H9 (cell line): ENCODE measurements around the gene COL4A4. TPM values are rescaled to one million over a fixed set of nuclear protein-coding genes. Genes with fewer than 3 reads are reported as not detected.

Experiments used
- DNase-seq: peaks from one replicate; pipeline ENCODE4 v3.0.0-alpha.2; 2017
- H2AFZ ChIP-seq: one replicate; pipeline ENCODE4 v1.6.1; 2013; ENCODE audit warnings: mild to moderate bottlenecking, low read length, control low read depth, moderate library complexity
- H2AK5ac ChIP-seq: 2 replicates; pipeline ENCODE4 v1.6.1; 2013; ENCODE audit warnings: low read length, control low read depth, mixed read lengths; ENCODE audit not compliant: insufficient read length
- H2BK120ac ChIP-seq: one replicate; pipeline ENCODE4 v1.6.1; 2013; ENCODE audit warnings: low read depth, mild to moderate bottlenecking, low read length, control low read depth, inconsistent platforms; ENCODE audit not compliant: poor library complexity, severe bottlenecking
- H2BK12ac ChIP-seq: 2 replicates; pipeline ENCODE4 v1.6.1; 2013; ENCODE audit warnings: low read length, control low read depth, mixed read lengths, low read depth; ENCODE audit not compliant: insufficient read length
- H2BK15ac ChIP-seq: 2 replicates; pipeline ENCODE4 v1.6.1; 2013; ENCODE audit warnings: low read depth, low read length, control low read depth
- H2BK20ac ChIP-seq: one replicate; pipeline ENCODE4 v1.6.1; 2013; ENCODE audit warnings: low read depth, mild to moderate bottlenecking, low read length, control low read depth, inconsistent platforms; ENCODE audit not compliant: poor library complexity, severe bottlenecking
- H2BK5ac ChIP-seq: 2 replicates; pipeline ENCODE4 v1.6.1; 2013; ENCODE audit warnings: low read length, control low read depth, mixed read lengths; ENCODE audit not compliant: insufficient read length
- H3K14ac ChIP-seq: 2 replicates; pipeline ENCODE4 v1.6.1; 2013; ENCODE audit warnings: low read length, control low read depth; ENCODE audit not compliant: insufficient read depth
- H3K18ac ChIP-seq: 2 replicates; pipeline ENCODE4 v1.6.1; 2013; ENCODE audit warnings: low read depth, mild to moderate bottlenecking, mixed read lengths, low read length, control low read depth; ENCODE audit not compliant: insufficient read length
- H3K23ac ChIP-seq: 2 replicates; pipeline ENCODE4 v1.6.1; 2013; ENCODE audit warnings: low read length, control low read depth, mixed read lengths, low read depth; ENCODE audit not compliant: insufficient read length
- H3K23me2 ChIP-seq: 2 replicates; pipeline ENCODE4 v1.6.1; 2013; ENCODE audit warnings: low read depth, mild to moderate bottlenecking, mixed read lengths, low read length, control low read depth; ENCODE audit not compliant: insufficient read length, poor library complexity, severe bottlenecking
- H3K27ac ChIP-seq: 2 replicates; pipeline ENCODE4 v1.5.1; 2013; ENCODE audit warnings: low read length, control low read depth, mixed read lengths, low read depth; ENCODE audit not compliant: insufficient read length
- H3K27me3 ChIP-seq: 2 replicates; pipeline ENCODE4 v1.6.1; 2013; ENCODE audit warnings: low read length, control low read depth, inconsistent platforms; ENCODE audit not compliant: insufficient read depth
- H3K4ac ChIP-seq: 2 replicates; pipeline ENCODE4 v1.6.1; 2013; ENCODE audit warnings: low read depth, mild to moderate bottlenecking, control low read depth, inconsistent platforms, low read length, moderate library complexity
- H3K4me1 ChIP-seq: 2 replicates; pipeline ENCODE4 v1.6.1; 2013; ENCODE audit warnings: low read length, control low read depth, inconsistent platforms; ENCODE audit not compliant: insufficient read depth
- H3K4me2 ChIP-seq: 2 replicates; pipeline ENCODE4 v1.6.1; 2013; ENCODE audit warnings: low read length, control low read depth, mixed read lengths; ENCODE audit not compliant: insufficient read length, insufficient read depth
- H3K56ac ChIP-seq: 2 replicates; pipeline ENCODE4 v1.6.1; 2013; ENCODE audit warnings: low read depth, mild to moderate bottlenecking, mixed read lengths, low read length, control low read depth; ENCODE audit not compliant: insufficient read length
- H3K79me1 ChIP-seq: 2 replicates; pipeline ENCODE4 v1.6.1; 2013; ENCODE audit warnings: low read depth, mild to moderate bottlenecking, moderate library complexity, low read length, control low read depth, inconsistent platforms; ENCODE audit not compliant: insufficient read depth, poor library complexity, severe bottlenecking
- H3K79me2 ChIP-seq: 2 replicates; pipeline ENCODE4 v1.6.1; 2013; ENCODE audit warnings: low read length, control low read depth, inconsistent platforms; ENCODE audit not compliant: insufficient read depth
- H3K9ac ChIP-seq: 2 replicates; pipeline ENCODE4 v1.6.1; 2013; ENCODE audit warnings: low read length, control low read depth, mixed read lengths; ENCODE audit not compliant: insufficient read length; ENCODE audit errors: extremely low read depth
- H3K9me3 ChIP-seq: one replicate; pipeline ENCODE4 v1.6.1; 2013; ENCODE audit warnings: low read depth, low read length, inconsistent platforms; ENCODE audit not compliant: control insufficient read depth
- H3T11ph ChIP-seq: one replicate; pipeline ENCODE4 v1.6.1; 2013; ENCODE audit warnings: mild to moderate bottlenecking, low read length, control low read depth, inconsistent platforms
- H4K20me1 ChIP-seq: one replicate; pipeline ENCODE4 v1.6.1; 2013; ENCODE audit not compliant: control insufficient read depth, insufficient read length, insufficient read depth
- H4K5ac ChIP-seq: 2 replicates; pipeline ENCODE4 v1.6.1; 2013; ENCODE audit warnings: low read depth, mild to moderate bottlenecking, mixed read lengths, low read length, control low read depth; ENCODE audit not compliant: insufficient read length
- H4K8ac ChIP-seq: replicated peaks from 2 replicates; pipeline ENCODE4 v1.6.1; 2013; ENCODE audit warnings: low read length, control low read depth, mixed read lengths, low read depth; ENCODE audit not compliant: insufficient read length
- H4K91ac ChIP-seq: 2 replicates; pipeline ENCODE4 v1.6.1; 2013; ENCODE audit warnings: low read depth, mild to moderate bottlenecking, moderate library complexity, mixed read lengths, low read length, control low read depth; ENCODE audit not compliant: insufficient read length
- H3K27ac Mint-ChIP-seq, 3 experiments: 2 replicates in 2 of 3; 3 replicates in 1 of 3; pipeline ENCODE4 v1.8.0; 2020 to 2021; ENCODE audit warnings: mixed read lengths in 3 of 3, mild to moderate bottlenecking in 1 of 3, moderate library complexity in 1 of 3
- H3K27me3 Mint-ChIP-seq: 2 replicates; pipeline ENCODE4 v1.8.0; 2021; ENCODE audit warnings: low read depth, mild to moderate bottlenecking, moderate library complexity, mixed read lengths
- H3K36me3 Mint-ChIP-seq, 3 experiments: 2 replicates in 2 of 3; 3 replicates in 1 of 3; pipeline ENCODE4 v1.8.0; 2020 to 2021; ENCODE audit warnings: low read depth in 3 of 3, mixed read lengths in 3 of 3; ENCODE audit not compliant: insufficient read depth in 1 of 3
- H3K4me1 Mint-ChIP-seq, 2 experiments: 2 replicates each; pipeline ENCODE4 v1.8.0; 2020; ENCODE audit warnings: mixed read lengths in 2 of 2
- H3K4me3 Mint-ChIP-seq, 2 experiments: 2 replicates in 1 of 2; 3 replicates in 1 of 2; pipeline ENCODE4 v1.8.0; 2020 to 2021; ENCODE audit warnings: mild to moderate bottlenecking in 2 of 2, mixed read lengths in 2 of 2, moderate library complexity in 1 of 2
- H3K9me3 Mint-ChIP-seq, 2 experiments: 2 replicates in 1 of 2; 3 replicates in 1 of 2; pipeline ENCODE4 v1.8.0; 2020; ENCODE audit warnings: mild to moderate bottlenecking in 2 of 2, mixed read lengths in 2 of 2, moderate library complexity in 1 of 2
- WGBS: extraction: QIAGEN DNeasy Blood & Tissue Kit; methylation state at CpG from one replicate; pipeline ENCODE4 v1.1.7; 2013; ENCODE audit warnings: missing lambda C conversion rate, low lambda C conversion rate, mixed read lengths; ENCODE audit not compliant: insufficient read length; ENCODE audit errors: extremely low coverage; 5-methylcytosine and 5-hydroxymethylcytosine counted together
- total RNA-seq: library from RNA; stranded (reverse); gene quantifications from 2 replicates; pipeline ENCODE4 v1.2.1, GENCODE V29; 2021
- TF ChIP-seq, protein P1 (sequence below): fragments of 200-600 bp; sonication (generic); conservative IDR thresholded peaks from 3 replicates; pipeline ENCODE4 v1.8.0; 2021; ENCODE audit warnings: antibody characterized with exemption, mild to moderate bottlenecking

Gene COL4A4
- total RNA-seq, 1 experiment from 2014 or later: 0.92 TPM

DNA sequence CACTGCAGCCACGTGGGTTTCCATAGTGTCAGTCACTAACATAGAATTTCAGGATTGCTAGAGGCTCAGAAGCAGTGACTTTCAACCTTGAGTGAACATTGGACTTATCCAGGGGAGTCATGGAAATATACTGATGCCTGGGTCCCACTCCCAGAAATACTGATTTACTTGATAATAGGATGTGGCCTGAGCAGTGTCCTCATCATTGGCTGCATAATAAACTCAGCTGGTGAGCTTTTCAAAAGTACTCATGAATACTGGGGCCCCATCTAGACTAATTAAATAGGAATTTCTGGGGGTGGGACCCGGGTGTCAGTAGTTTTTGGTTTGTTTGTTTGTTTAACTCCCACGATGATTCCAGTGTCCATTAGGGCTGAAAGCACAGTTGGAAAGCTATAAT, 141.4 kb downstream of the COL4A4 start:
- Histone ChIP-seq H3K14ac (no peak overlapping the region), H3K79me2 (no peaks in the 10 kb centered on the region), H2BK5ac (no peak overlapping the region), H3K27ac (no peak overlapping the region), H3T11ph (no peak overlapping the region), H4K91ac (no peak overlapping the region), H4K20me1 (no peaks in the 10 kb centered on the region), H2BK20ac (no peak overlapping the region), H3K23ac (no peak overlapping the region), H3K56ac (no peak overlapping the region), H2BK12ac (no peak overlapping the region), H3K27me3 (no peaks in the 10 kb centered on the region), H4K5ac (no peak overlapping the region), H2BK15ac (no peak overlapping the region), H3K4ac (no peak overlapping the region), H3K23me2 (no peaks in the 10 kb centered on the region), H2BK120ac (no peak overlapping the region), H4K8ac (no peak overlapping the region), H2AFZ (no peak overlapping the region), H3K9me3 (no peaks in the 10 kb centered on the region), H3K79me1 (no peaks in the 10 kb centered on the region), H3K4me1 (no peaks in the 10 kb centered on the region), H2AK5ac (no peak overlapping the region), H3K4me2 (no peak overlapping the region), H3K9ac (no peak overlapping the region), H3K18ac (no peak overlapping the region)
- H3K36me3 Mint-ChIP-seq: no peaks in the 10 kb centered on the region; a peak in 1 of 7 replicates
- TF ChIP-seq, protein P1, sequence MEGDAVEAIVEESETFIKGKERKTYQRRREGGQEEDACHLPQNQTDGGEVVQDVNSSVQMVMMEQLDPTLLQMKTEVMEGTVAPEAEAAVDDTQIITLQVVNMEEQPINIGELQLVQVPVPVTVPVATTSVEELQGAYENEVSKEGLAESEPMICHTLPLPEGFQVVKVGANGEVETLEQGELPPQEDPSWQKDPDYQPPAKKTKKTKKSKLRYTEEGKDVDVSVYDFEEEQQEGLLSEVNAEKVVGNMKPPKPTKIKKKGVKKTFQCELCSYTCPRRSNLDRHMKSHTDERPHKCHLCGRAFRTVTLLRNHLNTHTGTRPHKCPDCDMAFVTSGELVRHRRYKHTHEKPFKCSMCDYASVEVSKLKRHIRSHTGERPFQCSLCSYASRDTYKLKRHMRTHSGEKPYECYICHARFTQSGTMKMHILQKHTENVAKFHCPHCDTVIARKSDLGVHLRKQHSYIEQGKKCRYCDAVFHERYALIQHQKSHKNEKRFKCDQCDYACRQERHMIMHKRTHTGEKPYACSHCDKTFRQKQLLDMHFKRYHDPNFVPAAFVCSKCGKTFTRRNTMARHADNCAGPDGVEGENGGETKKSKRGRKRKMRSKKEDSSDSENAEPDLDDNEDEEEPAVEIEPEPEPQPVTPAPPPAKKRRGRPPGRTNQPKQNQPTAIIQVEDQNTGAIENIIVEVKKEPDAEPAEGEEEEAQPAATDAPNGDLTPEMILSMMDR: no peak
- H3K4me3 Mint-ChIP-seq: no peak overlapping the region
- H3K9me3 Mint-ChIP-seq: no peaks in the 10 kb centered on the region
- WGBS: no CpG with 5 or more reads among the region's 3 CpGs
- no peak for DNase-seq
- H3K4me1 Mint-ChIP-seq: peaks cover 8 to 10% of the 10 kb centered on the region in 2 experiments; a peak in 2 of 4 replicates
- H3K27ac Mint-ChIP-seq: no peak overlapping the region
- H3K27me3 Mint-ChIP-seq: no peaks in the 10 kb centered on the region
